GM12891 (cell line): Measurements from ENCODE around the gene PLRG1.

Source experiments
- POLR2A ChIP-seq: IDR thresholded peaks from 2 replicates; pipeline ENCODE4 v1.6.1; 2011; ENCODE audit warnings: low read depth, low read length, control low read depth
- POLR2AphosphoS5 ChIP-seq: IDR thresholded peaks from 2 replicates; pipeline ENCODE4 v1.6.1; 2011; ENCODE audit warnings: low read depth, low read length, control low read depth
- SPI1 ChIP-seq: IDR thresholded peaks from 2 replicates; pipeline ENCODE4 v1.6.1; 2011; ENCODE audit warnings: low read depth, low read length, control low read depth
- TAF1 ChIP-seq: IDR thresholded peaks from 2 replicates; pipeline ENCODE4 v1.6.1; 2011; ENCODE audit warnings: low read depth, low read length, control low read depth

DNA sequence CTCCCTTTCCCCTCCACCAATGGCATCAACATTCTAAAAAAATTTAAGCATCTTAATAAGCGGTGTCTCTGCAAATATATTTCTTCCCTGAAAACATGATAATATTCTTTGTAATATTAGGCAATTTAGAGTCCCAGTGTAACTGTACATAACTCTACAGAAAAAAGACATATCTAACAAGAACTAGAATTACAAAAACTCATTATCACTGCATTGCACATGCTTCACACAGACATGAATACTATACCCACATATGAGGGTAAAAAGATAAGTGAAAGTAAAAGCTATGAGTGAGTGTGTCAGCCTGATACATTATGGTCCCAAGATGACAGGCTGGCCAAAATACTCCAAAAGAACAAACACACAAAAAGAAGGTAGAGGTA, 10.2 kb upstream of the PLRG1 start:
- TF ChIP-seq POLR2AphosphoS5 = no peak
- no peak for TF ChIP-seq POLR2A
- no peak for TF ChIP-seq TAF1
- no peak for TF ChIP-seq SPI1
